Fibroblast of mammary gland (primary cell): ENCODE measurements around the gene MCEMP1.

Experiments used
- DNase-seq: peaks from one replicate; pipeline ENCODE4 v3.0.0-alpha.2; 2010; ENCODE audit warnings: low read depth
- H3K4me3 ChIP-seq: 2 replicates; pipeline ENCODE4 v1.5.1; 2011; ENCODE audit warnings: low read depth, mild to moderate bottlenecking, low read length, moderate library complexity; ENCODE audit not compliant: control insufficient read depth
- CTCF ChIP-seq: conservative IDR thresholded peaks from 2 replicates; pipeline ENCODE4 v1.5.1; 2011; ENCODE audit warnings: low read depth, low read length, inconsistent platforms; ENCODE audit not compliant: control insufficient read depth, insufficient read depth

Gene MCEMP1

GRCh38 chr19:7633698-7634097, 43.2 kb upstream of the MCEMP1 start, which contains the start of gene PCP2:
TSS of gene PCP2 (minus strand) at chr19:7633719. CDS start at chr19:7633457, 262 bp downstream.
- no peak for TF ChIP-seq CTCF
- no peak for DNase-seq
- H3K4me3 ChIP-seq: no peak within 1 kb of the TSS

GRCh38 chr19:7635670-7636069, 41.2 kb upstream of the MCEMP1 start:
- no peak for DNase-seq
- TF ChIP-seq CTCF: no peak
- no peak overlapping the region for H3K4me3 ChIP-seq

GRCh38 chr19:7636317-7636690, 40.6 kb upstream of the MCEMP1 start:
- no peak overlapping the region for H3K4me3 ChIP-seq
- no peak for TF ChIP-seq CTCF
- DNase-seq: no peak

GRCh38 chr19:7636691-7637373, 40.1 kb upstream of the MCEMP1 start, which contains the start of gene STXBP2:
TSS of gene STXBP2 (plus strand) at chr19:7637110. CDS start at chr19:7637150, 40 bp downstream.
- DNase-seq: no peak
- TF ChIP-seq CTCF: no peak
- peak within 1 kb of the TSS; percentile 19 for H3K4me3 ChIP-seq

GRCh38 chr19:7637374-7638256, 39.3 kb upstream of the MCEMP1 start:
- TF ChIP-seq CTCF: no peak
- DNase-seq: no peak
- H3K4me3 ChIP-seq: peak overlapping the region; percentile 19

- TF ChIP-seq CTCF: no peak
- no peak overlapping the region for H3K4me3 ChIP-seq
- DNase-seq: no peak
Measured at GRCh38 chr19:7638802-7639465, 38.0 kb upstream of the MCEMP1 start.
